Tibial nerve (tissue), 4 donors: ENCODE data around the gene SBK3.

Source experiments
- EP300 ChIP-seq, 2 donors: sonication (generic); formaldehyde crosslinking; IDR thresholded peaks; one replicate each; pipeline ENCODE4 v1.6.1; 2017; ENCODE audit warnings: antibody characterized with exemption in 2 of 2, mild to moderate bottlenecking in 1 of 2
- TF ChIP-seq, protein P1 (sequence below), 5 experiments: fragments of 200-600 bp in 3 of 5; fragments of 450-650 bp in 2 of 5; sonication (generic) in 3 of 5; IDR thresholded peaks; one replicate each; pipeline ENCODE4 v1.5.1; 2016 to 2019; ENCODE audit warnings: antibody characterized with exemption in 5 of 5, mild to moderate bottlenecking in 3 of 5, moderate library complexity in 2 of 5

DNA sequence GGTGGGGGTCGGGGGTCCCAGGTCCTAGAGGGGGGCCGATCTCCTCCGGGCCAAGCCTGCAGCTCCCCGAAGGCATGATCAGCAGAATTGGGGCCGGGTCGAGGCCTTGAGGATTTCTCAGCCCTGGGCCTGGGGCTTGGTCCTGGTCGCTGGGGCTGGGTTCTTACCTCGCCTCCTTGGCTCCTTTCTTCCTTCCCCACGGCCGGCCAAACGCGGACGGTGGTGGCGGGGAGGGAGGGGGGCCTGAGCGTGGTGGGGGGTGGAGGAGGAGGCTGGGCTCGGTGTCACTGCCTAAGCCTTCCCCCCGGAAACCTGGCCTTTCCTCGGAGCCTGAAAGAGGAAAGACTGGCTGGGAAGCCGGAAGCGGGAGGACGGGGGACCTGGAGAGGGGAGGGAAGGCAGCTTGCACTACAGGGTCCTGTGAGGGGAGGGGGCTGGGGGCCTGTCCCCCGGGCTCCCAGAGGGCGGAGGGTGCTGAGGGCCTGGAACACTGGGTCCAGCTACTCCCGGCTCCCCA, 35.3 kb upstream of the SBK3 start, which contains the start of gene ZNF579:
- peak in 1 of 2 donors; percentile 62 for TF ChIP-seq EP300 (IDR thresholded peaks at IDR 0.05)
- TF ChIP-seq, protein P1, sequence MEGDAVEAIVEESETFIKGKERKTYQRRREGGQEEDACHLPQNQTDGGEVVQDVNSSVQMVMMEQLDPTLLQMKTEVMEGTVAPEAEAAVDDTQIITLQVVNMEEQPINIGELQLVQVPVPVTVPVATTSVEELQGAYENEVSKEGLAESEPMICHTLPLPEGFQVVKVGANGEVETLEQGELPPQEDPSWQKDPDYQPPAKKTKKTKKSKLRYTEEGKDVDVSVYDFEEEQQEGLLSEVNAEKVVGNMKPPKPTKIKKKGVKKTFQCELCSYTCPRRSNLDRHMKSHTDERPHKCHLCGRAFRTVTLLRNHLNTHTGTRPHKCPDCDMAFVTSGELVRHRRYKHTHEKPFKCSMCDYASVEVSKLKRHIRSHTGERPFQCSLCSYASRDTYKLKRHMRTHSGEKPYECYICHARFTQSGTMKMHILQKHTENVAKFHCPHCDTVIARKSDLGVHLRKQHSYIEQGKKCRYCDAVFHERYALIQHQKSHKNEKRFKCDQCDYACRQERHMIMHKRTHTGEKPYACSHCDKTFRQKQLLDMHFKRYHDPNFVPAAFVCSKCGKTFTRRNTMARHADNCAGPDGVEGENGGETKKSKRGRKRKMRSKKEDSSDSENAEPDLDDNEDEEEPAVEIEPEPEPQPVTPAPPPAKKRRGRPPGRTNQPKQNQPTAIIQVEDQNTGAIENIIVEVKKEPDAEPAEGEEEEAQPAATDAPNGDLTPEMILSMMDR (IDR thresholded peaks at IDR 0.05), result no peak
